GM19043 (cell line): ENCODE data around the gene EVI2A.

ENCODE experiments used
- ATAC-seq: cut with Tn5 transposase; IDR thresholded peaks from one replicate; pipeline ENCODE4 v1.9.1; 2021; ENCODE audit warnings: low read depth; ENCODE audit not compliant: unreplicated experiment

EVI2A gene

GRCh38 chr17:31279401-31279800 lies 42.0 kb downstream of the EVI2A start:
- no peak for ATAC-seq

GRCh38 chr17:31275116-31275515 lies 46.3 kb downstream of the EVI2A start:
- ATAC-seq, result no peak

DNA sequence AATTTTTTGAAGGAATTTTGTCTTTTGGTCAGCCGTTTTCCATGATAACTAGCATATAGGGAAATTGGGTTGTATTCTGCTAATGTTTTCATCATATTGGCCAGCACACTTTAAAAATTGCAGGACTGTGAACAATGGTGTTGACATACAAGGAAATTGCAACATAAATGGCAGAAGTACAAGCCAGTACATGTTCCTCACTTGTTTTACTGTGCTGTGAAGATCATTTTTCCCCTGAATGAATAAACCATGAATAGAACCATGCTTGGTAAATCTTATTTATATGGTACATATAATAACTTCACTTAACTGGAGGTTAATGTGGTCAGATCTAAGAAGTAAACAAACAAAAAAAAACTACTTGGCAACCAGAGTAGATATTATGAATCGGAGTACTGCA lies 47.2 kb downstream of the EVI2A start:
- no peak for ATAC-seq

DNA sequence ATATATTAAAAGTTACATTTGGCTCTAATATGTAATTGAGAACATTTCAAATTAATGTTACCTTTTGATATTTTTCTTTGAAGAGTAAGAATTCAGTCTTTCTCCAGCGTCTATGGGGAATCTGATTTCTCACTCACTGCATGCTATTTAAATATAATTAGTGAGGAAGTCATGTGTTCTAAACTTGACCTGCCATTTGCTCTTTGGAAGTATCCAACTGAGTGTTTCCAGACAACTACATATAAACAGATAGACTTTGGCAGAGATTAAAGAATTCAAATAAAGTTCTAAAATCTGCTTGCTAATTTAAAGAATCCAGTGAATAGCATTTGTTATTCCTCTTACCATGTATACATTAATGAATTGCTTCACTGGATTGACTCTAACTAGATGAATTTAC lies 47.9 kb downstream of the EVI2A start:
- no peak for ATAC-seq

DNA sequence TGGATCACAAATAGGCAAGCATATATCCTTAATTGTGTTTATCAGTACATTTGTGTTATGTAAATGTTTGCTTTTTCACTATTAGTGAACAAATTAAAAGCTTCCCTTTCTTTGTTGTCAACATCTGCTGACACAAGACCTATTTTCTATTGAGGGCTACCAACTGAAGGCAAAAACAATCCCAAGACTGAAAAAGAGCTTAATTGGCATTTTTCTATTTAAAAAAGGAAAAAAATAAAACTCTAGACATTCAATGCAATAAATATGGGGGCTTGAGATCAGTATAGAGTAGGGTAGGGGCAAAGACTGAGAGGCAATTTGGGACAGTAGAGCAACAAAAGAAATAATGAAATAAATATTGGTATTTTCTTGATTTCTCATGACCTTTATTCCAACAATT lies 48.6 kb downstream of the EVI2A start:
- no peak for ATAC-seq

GRCh38 chr17:31272236-31272635 lies 49.2 kb downstream of the EVI2A start:
- no peak for ATAC-seq

DNA sequence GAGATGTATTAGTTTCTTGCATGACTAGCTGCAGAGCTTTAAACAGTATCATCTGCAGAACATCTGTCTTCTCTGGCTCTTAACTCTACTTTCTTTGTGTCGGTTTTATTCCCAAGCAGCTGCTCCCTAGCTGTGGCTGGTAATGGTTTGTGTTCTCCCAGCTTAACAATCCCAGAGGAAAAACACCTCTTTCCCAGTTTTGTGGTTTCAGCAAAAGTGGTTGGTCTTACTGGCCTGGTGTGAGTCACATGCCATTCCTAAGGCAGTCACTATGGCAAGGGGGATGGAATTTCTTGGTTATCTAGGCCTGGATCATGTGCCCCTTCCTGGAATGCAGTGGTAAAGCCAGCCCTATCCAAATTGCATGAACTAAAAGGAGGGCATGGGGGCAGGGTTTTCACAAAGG lies 51.8 kb downstream of the EVI2A start:
- no peak for ATAC-seq

DNA sequence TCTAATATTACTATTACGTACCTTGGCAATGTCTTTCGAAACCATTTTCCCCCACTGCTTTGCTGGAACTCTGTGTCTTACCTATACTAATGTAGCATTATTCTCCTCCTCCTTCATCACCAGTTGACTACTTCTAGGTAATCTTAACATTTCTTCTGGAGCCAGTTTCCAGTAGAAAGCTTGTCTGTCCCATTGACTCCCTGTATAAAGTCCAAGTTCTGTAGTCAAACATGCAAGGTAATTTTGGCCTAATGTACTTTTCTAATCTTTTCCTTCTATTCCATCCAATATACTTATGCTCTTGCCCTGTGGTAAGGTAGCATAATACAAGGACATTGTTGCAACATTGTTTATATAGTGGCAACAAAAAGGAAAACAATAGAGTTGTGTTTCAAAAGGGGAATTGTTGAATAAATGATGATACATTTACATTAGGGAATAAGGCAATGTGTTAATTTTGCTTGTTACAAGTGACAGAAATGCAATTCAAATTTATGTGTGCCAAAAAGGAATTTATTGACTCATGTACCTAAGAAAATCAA lies 52.3 kb downstream of the EVI2A start:
- ATAC-seq, result no peak
